HG03457 (cell line): ENCODE results near the gene CDC42BPA.

ENCODE experiments used
- ATAC-seq: cut with Tn5 transposase; IDR thresholded peaks from one replicate; pipeline ENCODE4 v1.9.1; 2021; ENCODE audit warnings: moderate number of reproducible peaks; ENCODE audit not compliant: unreplicated experiment

The CDC42BPA gene

DNA sequence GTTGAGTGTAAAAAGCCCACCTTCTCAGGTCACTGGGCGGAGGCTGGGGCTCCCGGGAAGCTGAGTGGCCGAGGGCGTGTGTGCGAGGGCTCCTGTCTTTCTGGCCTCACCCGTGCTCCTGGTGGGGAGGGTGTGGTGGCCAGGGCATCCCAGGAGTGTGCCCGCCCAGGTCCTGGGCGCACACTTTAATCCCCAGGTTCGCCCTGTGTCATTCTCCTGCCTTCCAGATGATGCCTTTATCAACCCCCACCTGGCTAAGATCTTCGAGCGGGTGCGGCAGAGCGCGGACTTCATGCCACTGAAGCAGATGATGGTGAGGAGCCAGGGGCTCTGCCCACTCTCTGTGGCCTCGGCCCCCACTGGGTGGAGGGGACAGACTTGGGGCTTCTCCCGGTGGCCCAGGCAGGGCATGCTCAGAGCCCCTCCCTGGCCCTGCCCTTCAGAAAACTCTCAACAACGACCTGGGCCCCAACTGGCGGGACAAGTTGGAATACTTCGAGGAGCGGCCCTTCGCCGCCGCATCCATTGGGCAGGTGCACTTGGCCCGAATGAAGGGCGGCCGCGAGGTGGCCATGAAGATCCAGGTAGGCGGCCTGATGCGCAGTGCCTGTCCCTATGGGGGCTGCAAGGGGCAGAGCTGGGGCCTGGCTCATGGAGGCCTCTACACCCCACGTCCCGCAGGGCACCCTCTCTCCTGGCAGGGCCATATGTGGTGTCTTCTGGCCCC lies 335.7 kb downstream of the CDC42BPA start:
- no peak for ATAC-seq

- no peak for ATAC-seq
These were observed 336.5 kb downstream of the CDC42BPA start for GRCh38 chr1:226981838-226982237.

GRCh38 chr1:226981386-226981817 lies 336.9 kb downstream of the CDC42BPA start:
- no peak for ATAC-seq

GRCh38 chr1:226980565-226981385 lies 337.5 kb downstream of the CDC42BPA start:
- no peak for ATAC-seq

DNA sequence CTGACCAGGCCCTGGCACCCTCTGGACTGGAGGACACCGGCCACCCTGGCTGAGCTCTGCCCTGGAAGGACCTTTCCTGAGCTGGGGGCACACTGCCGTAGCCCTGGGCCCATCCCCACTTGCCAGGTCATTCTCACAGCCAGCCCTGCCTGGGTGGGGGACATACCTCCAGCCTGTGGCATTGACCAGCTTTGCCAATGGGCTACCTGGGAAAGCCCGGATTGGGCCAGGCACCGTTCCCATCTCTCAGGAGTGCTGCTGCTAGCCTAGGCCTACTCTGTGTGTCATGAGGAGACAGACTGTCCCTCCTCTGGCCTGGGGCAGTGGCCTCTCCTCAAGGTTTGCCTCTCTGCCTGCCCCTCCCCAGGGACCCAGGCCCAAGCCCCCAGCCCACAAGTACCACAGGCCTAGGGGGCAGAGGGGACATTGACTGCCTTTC lies 338.2 kb downstream of the CDC42BPA start:
- ATAC-seq = no peak

- no peak for ATAC-seq
These were observed 338.7 kb downstream of the CDC42BPA start for GRCh38 chr1:226979517-226980121.

DNA sequence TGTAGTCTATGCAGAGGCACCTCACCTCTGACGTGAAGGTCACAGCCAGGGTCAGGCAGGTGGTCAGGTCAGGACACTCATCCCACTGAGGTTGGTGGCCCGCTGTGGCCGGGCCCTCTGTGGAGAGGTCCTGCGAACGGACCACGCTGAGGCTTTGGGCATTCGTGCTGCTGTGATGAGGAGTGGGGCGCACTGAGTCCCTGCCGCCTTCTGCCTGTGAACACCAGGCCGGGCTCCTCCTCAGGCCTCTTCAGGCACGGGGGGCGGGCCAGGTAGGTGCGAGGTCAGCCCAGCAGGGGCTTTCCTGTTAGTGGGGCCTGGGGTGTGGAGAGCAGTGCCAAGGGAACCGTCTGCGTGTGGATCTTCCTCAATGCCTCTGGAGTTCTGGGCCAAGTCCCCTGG lies 339.2 kb downstream of the CDC42BPA start:
- ATAC-seq = no peak

GRCh38 chr1:226978432-226979114 lies 339.7 kb downstream of the CDC42BPA start:
- ATAC-seq = no peak

DNA sequence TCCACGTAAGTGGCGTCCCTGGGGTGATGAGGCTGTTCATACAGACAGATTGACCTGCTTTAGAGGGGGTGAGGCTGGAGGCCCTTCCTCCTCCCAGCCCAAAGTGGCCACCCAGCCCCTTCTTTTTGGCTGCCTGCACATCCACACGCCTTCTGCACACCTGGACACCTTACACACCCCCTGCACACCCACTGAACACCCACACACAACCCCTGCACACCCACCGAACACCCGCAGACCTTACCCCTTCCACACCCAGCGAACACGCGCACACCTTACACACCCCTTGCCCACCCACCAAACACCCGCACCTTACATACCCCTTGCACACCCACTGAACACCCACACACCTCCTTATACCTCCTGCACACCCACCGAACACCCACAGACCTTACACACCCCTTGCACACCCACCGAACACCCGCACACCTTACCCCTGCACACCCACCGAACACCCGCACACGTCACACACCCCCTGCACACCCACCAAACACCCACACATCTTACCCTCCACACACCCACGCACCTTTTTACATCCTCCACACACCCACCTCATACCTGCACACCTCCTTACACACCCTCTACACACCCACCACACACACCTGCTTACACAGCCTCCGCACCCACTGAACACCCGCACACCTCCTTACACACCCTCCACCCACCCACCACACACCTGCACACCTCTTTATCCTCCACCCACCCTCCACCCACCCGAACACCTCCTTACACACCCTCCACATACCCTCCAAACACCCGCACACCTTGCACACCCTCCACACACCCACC lies 340.5 kb downstream of the CDC42BPA start:
- no peak for ATAC-seq

GRCh38 chr1:226976978-226977642 lies 341.2 kb downstream of the CDC42BPA start:
- ATAC-seq = no peak

DNA sequence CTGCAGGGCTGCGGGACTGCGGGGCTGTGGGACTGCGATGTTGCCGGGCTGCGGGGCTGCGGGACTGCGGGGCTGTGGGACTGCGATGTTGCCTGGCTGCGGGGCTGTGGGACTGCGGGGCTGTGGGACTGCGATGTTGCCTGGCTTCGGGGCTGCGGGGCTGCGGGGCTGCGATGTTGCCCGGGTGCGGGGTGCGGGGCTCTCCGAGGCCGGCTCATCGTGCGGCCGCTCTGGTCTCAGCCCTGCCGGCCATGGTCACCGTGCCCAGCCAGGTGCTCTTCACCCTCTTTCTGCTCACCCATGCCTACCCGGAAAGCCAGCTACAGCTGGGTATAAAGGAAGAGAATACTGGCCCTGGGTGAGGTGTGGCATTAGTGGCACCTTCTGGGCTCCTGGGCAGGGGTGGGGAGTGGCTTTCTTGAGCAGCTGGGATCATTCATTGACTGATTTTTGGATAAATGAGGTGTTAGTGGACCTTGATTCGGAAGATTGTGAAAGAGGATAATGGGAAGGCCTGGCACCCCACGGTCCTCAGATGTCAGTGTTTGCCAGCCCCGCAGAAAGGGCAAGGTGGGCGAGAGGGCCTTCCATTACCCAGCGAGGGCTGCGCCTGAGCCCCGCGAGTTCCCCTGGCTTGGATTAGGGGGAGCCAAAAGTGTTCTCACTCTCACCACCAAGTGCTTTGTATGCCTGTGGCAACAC lies 341.9 kb downstream of the CDC42BPA start:
- no peak for ATAC-seq

DNA sequence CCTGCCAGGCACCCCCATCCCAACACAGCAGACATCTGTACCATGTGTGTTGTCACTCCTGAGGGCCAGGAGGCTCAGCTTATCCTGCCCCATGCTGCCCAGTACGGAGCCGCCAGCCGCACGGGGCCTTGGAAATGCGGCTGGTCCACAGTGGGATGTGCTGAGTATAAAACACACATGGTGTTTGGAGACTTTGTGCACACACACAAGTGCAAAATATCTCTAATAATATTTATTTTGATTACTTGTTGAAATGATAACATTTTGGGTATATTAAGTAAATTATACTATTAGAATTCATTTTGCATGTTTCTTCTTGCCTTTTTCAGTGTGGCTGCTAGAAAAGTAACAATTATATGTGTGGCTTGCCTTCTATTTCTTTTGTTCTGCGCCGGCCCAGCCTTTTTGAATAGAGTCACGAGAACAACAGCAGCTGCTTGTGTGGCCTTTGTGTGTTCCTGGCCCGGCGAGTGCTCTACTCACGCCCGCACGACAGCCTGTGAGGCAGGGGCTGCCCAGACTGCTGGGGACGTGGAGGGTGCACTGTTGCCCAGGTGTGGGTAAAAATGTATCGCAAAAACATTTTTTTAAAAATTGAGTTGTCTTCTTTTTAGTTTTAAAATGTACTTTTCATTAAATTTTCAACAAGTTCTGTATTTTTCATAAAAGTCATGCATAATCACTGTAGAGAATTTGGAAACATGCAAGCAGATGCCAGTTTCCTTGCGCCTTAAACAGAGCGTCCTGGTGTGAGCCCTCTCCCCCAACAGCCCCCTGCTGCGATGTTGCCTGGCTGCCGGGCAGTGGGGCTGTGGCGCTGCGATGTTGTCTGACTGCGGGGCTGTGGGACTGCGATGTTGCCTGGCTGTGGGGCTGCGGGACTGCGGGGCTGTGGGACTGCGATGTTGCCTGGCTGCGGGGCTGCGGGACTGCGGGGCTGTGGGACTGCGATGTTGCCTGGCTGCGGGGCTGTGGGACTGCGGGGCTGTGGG lies 342.7 kb downstream of the CDC42BPA start:
- ATAC-seq = no peak

DNA sequence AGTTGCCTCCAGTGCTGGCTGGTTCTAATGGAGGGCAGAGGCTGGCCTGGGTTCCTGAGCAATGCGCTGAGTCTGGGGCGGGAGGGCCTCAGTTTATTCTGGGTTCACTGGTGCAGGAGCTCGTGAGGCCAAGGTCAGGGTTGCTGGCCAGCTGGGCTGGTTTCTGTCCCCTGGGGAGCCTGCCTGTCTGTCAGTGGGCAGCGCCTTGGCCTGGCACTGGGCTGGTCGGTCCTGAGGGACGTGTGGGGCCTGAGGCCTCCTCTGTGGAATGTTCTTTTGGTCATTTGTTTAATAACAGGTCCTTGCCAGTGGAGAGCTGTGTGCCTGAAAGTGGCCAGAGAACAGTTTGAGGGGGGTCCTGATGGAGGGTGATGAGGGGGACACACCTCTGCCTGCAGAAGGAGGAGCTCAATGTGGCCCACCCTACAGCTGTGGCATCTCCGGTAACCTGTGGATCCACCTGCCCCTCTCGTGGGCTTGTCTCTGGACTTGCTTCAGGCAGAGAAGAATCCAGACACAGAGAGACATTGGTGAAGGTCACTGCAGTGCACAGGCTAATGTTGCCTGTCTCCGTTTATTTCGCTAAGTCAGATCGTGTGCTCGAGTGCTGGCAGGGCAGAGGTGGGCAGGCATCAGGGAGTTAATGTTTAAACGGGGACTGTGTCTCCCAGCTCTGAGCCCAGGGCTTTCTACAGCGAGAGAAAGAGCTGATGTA lies 343.6 kb downstream of the CDC42BPA start:
- no peak for ATAC-seq

DNA sequence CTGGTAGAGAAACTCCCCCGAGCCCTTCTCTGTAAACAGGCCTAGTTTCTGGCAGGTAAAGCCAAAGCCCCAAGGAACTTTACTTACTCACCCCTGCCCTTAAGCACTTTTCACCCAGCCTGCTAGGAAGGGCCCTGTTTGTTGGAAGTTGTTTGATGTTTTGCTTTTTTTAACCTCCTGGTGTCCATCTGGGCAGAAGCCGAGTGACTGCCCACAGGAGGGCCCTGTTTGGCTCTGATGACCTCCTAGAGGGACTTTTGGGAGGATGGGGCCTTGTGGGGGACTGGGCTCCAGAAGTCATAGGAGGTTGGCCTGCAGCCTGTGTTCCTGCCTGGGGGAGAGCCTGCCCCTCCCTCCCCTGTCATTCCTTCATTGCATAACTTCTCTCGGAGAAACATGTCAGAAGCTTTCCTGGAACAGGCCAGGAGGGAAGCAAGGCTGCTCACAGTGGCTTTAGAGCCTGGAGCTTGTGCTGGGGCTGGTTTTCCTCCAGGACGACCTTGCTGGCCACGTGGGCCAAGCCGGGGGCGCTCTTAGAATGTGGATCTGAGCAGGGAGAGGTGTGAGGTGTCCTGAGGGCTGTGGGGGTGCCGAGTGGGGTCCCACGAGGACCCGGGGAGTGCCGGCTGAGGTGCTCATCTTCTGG lies 344.3 kb downstream of the CDC42BPA start:
- no peak for ATAC-seq

DNA sequence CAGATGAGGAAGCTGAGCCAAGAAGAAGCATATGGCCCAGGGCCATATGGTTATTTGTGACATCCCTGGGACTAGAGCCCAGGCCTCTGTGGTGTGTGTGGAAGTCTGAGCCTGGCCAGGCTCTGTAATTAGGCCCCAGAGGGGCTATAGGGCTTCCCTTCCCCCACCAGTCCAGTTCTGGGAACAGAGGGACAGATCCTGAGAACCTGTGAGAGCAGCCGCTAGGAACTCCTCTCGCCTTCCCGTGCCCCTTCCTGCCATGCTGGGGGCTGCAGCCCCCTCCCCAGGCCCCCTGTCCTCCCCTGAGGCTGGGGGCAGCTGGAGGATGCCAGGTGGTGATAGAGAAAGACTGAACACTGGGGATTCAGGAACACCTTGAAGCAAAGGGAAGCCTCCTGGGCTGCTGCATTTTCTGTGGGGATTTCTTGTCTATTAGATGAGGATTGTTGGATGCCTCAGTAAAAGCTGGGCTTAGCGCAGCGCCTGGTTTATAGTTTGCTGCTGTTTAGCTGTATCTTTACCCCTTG lies 344.9 kb downstream of the CDC42BPA start:
- no peak for ATAC-seq

DNA sequence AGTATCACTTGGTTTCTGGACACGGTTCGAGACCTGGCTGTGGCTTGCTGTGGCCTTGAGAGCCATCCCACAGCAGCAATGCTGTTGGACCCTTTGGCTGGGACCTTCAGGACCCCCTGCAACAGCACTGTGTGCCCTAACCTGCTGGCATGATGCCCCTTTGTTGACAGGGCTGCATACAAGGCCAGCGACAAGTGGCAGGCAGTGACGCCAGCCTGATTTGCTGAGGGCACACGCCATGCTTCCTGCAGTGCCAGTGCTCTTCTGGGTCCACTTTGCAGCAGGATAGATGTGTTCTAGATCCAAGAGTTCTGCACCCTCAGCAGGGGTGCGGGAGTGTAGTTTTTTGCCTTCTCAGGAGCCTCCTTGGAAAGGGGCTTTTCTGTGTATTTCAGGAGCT lies 345.4 kb downstream of the CDC42BPA start:
- no peak for ATAC-seq

DNA sequence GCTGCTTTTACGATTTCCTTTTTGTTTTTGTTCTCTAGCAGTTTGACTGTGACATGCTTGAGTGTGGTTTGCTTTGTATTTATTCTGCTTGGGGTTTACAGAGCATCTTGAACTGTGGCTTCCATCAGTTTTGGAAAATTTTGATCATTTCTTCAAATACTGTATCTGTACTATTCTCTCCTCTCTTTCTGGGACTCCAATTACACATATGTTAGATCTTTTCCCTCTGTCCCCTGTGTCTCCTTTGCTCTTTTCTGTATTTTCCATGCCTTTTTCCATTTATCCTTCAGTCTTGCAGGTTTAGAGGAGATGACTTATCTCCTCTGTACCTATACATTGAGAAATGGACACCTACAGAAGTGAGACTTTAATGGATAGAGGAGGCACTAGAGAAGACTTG lies 346.5 kb downstream of the CDC42BPA start:
- ATAC-seq = no peak
